Measurements from ENCODE around the gene FCGR3A.

- TF ChIP-seq CTCF (IDR thresholded peaks at IDR 0.05) (no peak), POLR2A (IDR thresholded peaks at IDR 0.05) (no peak), POLR2AphosphoS5 (IDR thresholded peaks at IDR 0.05) (no peak), EP300 (IDR thresholded peaks at IDR 0.05; ENCODE audit: low read depth) (no peak)
Measured at GRCh38 chr1:161494091-161494735, 55.4 kb downstream of the FCGR3A start.
